HG03469 (cell line): ENCODE results near the gene TBC1D10A.

Experiments used
- ATAC-seq: cut with Tn5 transposase; IDR thresholded peaks from one replicate; pipeline ENCODE4 v1.9.1; 2021; ENCODE audit warnings: mild to moderate bottlenecking, moderate library complexity, moderate number of reproducible peaks; ENCODE audit not compliant: unreplicated experiment

Gene TBC1D10A

GRCh38 chr22:30267382-30268302, 59.1 kb downstream of the TBC1D10A start:
- ATAC-seq: no peak

GRCh38 chr22:30266445-30267381, 60.0 kb downstream of the TBC1D10A start, which contains the start of gene OSM:
OSM (minus strand) TSS chr22:30266851; CDS start chr22:30266799, 52 bp downstream.
- ATAC-seq: no peak

DNA sequence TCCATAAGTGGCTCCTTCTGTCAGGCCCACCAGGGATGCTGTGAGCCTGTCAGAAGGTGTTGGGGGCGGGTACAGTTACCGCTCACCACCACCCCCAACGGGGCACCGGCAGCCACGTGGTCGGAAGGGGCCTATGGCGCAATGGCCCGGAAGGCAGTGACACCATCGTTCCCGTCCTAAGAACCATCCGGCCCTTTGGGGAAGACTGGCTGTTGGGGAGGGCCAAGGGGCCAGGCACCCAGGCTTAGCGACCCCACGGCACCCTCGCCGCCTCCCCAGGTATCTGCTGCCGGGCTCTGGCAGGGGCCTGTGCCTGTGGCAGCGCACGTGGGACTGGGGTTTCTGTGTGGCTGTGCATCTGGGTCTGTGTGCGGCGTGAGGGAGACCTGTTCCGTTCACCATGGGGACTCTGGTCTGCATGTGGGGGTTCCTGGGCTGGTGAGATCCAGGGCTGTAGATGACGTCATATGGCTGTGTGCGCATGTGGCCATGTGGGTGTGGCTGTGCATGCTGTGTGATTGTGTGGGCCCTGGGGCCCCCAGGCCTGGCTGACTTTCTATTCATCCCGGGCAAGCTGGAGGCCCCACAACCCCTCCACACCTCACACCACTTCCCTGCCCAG, 60.8 kb downstream of the TBC1D10A start:
- peak; percentile 43 for ATAC-seq

DNA sequence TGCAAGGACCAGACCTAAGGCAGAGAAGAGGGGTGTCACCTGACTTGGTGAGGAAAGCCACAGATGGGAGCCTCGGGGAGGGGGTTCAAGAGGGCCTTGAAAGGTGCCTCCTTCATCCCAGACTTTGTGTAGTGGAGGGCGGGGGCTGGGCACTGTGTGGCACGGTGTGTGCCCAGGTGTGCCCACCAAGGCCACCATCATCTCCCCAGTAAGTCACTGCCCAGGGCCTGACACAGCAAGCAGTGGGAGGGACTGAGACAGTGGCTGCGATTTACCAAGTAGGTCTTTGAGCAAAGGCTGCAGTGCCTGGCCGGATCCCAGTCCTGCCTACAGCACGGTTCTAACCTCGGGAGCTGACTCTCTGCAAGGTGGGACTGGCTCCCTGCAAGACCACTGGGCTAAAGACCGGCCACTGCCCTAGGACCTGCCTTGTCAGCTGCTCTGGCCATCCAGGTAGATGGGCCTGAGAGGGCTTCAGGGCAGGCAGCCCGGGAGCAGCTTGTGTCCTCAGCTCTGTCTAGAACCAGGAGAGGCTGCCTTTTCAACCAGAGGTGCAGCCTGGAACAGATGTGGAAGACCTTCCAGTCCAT, 61.5 kb downstream of the TBC1D10A start:
- ATAC-seq: no peak

DNA sequence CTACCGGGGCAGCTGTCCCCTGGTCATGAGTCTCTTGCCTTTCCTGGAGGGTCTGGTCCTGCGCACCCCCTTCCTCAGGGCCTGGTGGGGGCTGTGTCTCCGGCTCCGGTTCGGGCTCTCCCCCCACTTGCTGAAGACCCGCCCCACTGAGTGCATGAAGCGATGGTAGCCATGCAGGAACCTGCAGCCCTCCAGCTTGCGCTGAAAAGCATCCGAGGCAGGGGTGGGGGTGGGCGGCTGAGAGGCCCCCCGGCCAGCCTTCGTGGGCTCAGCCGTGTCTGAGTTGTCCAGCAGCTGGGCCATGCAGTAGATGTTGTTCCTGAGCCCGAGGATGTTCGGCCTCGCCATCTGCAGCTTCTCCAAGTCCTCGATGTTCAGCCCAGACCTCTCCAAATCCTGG, 62.9 kb downstream of the TBC1D10A start:
- no peak for ATAC-seq

DNA sequence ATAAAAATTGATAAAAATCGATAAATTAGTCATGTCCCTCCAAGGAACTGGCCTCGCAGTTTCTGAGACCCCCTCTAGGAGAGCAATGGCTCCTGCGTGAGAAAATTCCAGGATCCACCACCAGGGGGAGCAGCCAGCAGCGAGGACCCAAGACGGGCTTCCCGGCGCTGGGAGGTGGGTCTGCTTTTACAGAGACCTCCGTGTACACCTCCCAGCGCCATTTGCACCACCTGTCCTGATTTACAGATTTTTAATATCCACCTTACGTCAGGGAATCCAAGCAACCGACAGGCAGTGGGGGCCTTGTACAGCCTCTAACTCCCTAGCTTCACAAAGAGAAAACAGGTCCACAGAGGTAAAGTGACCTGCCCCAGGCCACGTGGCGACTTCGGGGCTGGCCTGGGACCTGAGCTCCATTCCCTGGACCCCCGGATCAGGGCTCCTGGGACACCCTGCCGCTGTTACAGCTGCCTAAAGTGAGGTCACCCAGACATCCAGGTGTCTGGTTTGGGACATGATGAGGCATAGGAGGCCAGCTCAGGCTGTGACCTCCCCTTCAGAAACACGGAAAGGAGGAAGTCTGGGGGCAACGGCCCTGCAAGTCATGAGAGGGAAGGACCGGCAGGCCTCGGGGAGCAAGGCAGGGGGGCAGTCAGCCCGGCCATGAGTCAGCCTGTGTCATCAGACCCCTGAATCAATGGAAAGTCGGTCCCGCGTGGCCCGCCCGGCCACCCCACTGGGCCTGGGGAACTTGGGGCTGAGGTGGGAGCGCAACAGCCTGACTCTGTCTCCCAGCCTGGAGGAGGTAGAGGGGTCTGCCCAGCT, 63.6 kb downstream of the TBC1D10A start:
- no peak for ATAC-seq

DNA sequence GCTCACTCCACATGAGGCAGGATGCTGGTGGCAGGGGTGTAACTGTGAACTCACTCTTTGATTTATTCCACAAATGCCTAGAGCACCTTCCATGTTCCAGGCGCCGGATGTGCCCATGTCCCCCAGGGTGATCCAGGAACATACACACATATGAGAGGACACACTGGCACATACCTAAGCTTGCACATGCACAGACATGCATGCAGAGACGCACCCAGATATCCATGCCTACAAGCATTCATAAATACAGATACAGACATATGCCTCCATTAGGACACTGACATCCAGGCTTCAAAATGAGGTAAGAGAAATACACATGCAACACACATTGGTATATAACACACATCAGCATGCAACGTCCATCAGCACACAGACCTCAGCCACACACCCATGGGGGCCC, 64.6 kb downstream of the TBC1D10A start:
- no peak for ATAC-seq

DNA sequence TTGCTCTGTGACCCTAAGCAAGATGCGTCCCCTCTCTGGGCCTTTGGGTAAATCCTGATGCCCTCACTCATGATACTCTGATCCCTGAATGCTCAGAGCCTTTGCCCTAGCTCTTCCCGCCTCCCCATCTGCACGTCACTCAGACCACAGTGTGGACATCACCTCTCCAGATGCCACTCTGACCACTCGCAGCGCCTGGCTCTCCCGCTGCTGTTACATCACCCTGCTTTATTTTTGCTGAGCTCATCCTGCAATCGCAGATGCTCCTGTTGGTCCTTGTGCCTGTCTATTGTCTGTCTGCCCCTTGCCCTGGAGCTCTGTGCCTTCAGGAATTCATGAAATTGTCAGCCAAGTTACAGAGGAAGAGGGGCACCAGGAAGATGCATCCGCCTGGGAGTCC, 65.6 kb downstream of the TBC1D10A start:
- ATAC-seq: no peak

GRCh38 chr22:30260682-30261081, 66.1 kb downstream of the TBC1D10A start:
- no peak for ATAC-seq

DNA sequence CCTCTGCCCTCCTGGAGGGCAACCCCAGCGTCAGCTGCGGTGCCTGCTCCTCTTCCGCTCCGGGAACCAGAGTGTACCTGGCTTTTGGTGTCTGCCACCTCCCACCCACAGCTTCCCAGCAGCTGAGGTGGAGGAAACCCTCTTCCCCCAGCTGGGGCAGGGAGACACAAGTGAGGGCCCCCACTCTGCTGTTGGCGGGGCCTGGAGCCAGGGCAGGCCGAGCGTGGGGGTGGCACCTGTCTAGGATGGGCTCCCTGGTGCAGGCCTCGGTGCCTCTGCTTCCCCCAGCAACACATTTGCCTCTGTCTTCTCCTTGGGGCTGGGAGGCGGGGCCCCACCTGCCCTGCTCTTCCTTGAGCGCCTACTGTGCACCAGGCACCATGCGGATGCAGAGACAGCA, 66.5 kb downstream of the TBC1D10A start:
- ATAC-seq: no peak

- no peak for ATAC-seq
Observed at GRCh38 chr22:30254314-30254713, 72.4 kb downstream of the TBC1D10A start.

- no peak for ATAC-seq
Observed at GRCh38 chr22:30253205-30253852, 73.4 kb downstream of the TBC1D10A start.

DNA sequence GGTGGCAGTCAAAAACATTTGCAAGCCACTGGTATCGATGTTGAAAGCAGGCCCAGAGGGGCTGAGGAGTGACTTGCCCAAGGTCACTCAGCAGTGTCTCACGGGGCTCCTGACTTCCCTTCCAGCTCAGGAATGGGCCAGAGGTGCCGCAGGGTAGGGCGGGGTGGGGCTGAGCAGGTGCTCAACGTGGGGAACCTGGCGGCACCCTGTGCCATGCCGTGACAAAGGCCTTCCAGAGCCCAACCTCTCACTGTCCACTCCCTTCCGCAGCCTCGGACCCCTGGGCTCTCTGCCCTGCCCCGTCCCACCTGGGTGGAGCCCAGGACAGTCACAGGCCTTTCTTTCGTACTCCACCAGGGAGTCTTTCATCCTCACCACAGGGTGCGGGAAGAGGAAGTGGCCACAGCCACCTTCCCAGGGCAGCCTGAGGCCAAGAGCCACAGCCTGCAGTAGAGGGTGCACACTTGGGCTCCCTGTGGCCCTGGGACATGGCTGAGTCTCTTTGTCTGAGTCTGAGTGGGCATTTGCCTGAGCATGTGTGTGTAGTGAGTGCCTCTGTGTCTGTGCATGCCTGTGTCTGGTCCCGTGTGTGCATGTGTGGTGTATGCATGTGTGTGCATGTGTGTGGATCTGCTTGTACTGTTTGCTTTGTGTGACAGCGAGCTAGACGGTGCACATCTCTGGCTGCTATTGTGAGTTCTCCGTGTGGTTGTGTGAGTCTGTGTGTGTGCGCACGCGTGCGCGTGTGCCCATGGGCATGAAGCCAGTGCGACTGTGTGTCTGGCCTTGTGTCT, 74.1 kb downstream of the TBC1D10A start:
- ATAC-seq: no peak

- no peak for ATAC-seq
Observed at GRCh38 chr22:30251711-30252110, 75.0 kb downstream of the TBC1D10A start.

- no peak for ATAC-seq
Observed at GRCh38 chr22:30250661-30251267, 76.0 kb downstream of the TBC1D10A start.

- ATAC-seq: no peak
Observed at GRCh38 chr22:30250039-30250565, 76.6 kb downstream of the TBC1D10A start.

DNA sequence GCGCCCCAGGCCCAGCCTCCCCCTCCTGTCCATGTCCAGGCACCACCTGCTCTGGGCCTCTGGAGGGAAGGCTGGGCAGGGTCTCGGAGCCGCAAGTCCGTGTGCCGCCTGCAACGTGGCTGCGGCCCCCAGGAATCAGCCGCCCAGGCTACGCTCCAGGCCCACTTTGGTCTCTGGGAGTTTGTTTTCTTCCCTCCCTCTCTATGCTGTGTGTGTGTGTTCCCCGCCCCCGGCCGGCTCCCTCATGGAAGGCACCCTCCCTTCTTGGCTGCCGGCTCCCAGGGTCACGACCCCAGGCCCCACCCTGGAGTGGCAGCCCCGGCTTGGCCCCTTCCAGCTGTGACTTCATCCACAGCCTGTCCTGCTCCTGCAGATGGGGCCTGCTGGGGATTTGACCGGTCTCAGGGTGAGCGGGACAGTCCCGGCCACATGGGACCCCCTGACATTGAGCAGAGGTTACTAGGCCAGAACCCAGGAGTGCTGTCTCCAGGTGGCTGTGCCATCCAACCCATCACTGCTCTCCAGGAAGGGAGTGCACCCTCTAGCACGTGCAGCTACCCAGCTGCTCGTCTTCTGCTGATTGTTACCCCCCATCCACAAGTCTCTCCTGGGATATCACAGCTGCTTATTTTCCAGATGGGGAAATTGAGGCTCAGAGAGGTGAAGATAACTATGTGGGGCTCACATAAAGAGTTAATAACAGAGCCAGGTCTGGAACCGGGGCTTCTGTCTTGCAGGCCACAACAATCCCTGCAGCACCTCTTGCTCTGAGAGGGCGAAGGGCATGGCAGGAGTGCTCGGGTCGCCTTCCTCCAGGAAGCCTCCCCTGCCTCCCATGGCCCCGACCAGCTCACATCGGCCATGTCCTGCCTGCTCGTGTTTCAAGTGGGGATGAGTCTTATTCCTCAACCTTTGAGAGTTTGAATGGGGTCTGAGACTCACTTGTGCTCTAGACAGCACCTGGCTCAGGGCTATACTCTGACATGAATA, 77.4 kb downstream of the TBC1D10A start:
- no peak for ATAC-seq
